ENCODE data around the gene TMEM150A.
"Not testable (repeated sequence)": the region's sequence is repeated elsewhere in the genome, so short reads cannot be mapped to it uniquely, and the experiment has no call there.

TMEM150A gene

GRCh38 chr2:85611705-85612587, 9.4 kb upstream of the TMEM150A start, which contains the start of gene C2orf68:
C2orf68 (minus strand) TSS chr2:85612066; CDS start chr2:85611984, 82 bp downstream.
- DNase-seq = peak; percentile 96

GRCh38 chr2:85611217-85611704, 8.8 kb upstream of the TMEM150A start:
- DNase-seq = no peak

- no peak for DNase-seq
These were observed 5.0 kb upstream of the TMEM150A start for GRCh38 chr2:85607268-85608215.

- no peak for DNase-seq
These were observed 3.6 kb upstream of the TMEM150A start for GRCh38 chr2:85606116-85606455.

GRCh38 chr2:85605406-85606115, 3.1 kb upstream of the TMEM150A start:
- DNase-seq = no peak

- DNase-seq = no peak
These were observed 2.3 kb upstream of the TMEM150A start for GRCh38 chr2:85604568-85605339.

GRCh38 chr2:85604133-85604444, 1.6 kb upstream of the TMEM150A start:
- DNase-seq = not testable (repeated sequence)

GRCh38 chr2:85601771-85602475, 575 bp downstream of the TMEM150A start:
- no peak for DNase-seq

- no peak for DNase-seq
These were observed 1.3 kb downstream of the TMEM150A start for GRCh38 chr2:85600951-85601770.

GRCh38 chr2:85600235-85600575, 2.3 kb downstream of the TMEM150A start:
- no peak for DNase-seq

- DNase-seq = no peak
These were observed 2.8 kb downstream of the TMEM150A start for GRCh38 chr2:85599468-85600234.

- no peak for DNase-seq
These were observed 3.7 kb downstream of the TMEM150A start for GRCh38 chr2:85598594-85599340.

- no peak for DNase-seq
These were observed 5.3 kb downstream of the TMEM150A start for GRCh38 chr2:85597241-85597640.

GRCh38 chr2:85596486-85597143, 5.9 kb downstream of the TMEM150A start:
- DNase-seq = no peak

GRCh38 chr2:85596026-85596333, 6.5 kb downstream of the TMEM150A start:
- no peak for DNase-seq

GRCh38 chr2:85595301-85596025, 7.0 kb downstream of the TMEM150A start, which contains the start of gene RNF181:
RNF181 (plus strand) TSS chr2:85595745; CDS start chr2:85595764, 19 bp downstream.
- DNase-seq = peak; percentile 98

GRCh38 chr2:85594715-85595300, 7.7 kb downstream of the TMEM150A start:
- DNase-seq = no peak
